Ovary (tissue), 9 donors: ENCODE measurements around the gene SSUH2. TPM values are rescaled to one million over a fixed set of nuclear protein-coding genes. Genes with fewer than 3 reads are reported as not detected.

ENCODE experiments used
- DNase-seq, 5 donors: peaks; one replicate each; pipeline ENCODE4 v3.0.0-alpha.2; 2019 to 2020
- H3K27ac ChIP-seq, 2 donors: fragments of 200-600 bp; one replicate each; pipeline versions ENCODE4 v1.5.1 to v1.8.0; 2019 to 2022
- H3K27me3 ChIP-seq: fragments of 200-600 bp; one replicate; pipeline ENCODE4 v1.8.0; 2022
- H3K36me3 ChIP-seq: fragments of 200-600 bp; sonication (generic); one replicate; pipeline ENCODE4 v1.5.1; 2019
- H3K4me1 ChIP-seq: one replicate; pipeline ENCODE4 v1.8.1; 2013; ENCODE audit warnings: mild to moderate bottlenecking, moderate library complexity; ENCODE audit not compliant: insufficient read depth
- H3K4me3 ChIP-seq: fragments of 200-600 bp; sonication (generic); one replicate; pipeline ENCODE4 v1.5.1; 2017
- H3K9me3 ChIP-seq, 2 donors: fragments of 200-600 bp in 1 of 2; sonication (generic) in 1 of 2; one replicate each; pipeline versions ENCODE4 v1.5.1 to v1.8.1; 2013 to 2019; ENCODE audit warnings: mild to moderate bottlenecking in 1 of 2, moderate library complexity in 1 of 2
- EP300 ChIP-seq: sonication (generic); formaldehyde crosslinking; IDR thresholded peaks from one replicate; pipeline ENCODE4 v1.6.1; 2017; ENCODE audit warnings: antibody characterized with exemption
- POLR2A ChIP-seq: fragments of 450-650 bp; IDR thresholded peaks from one replicate; pipeline ENCODE4 v1.6.1; 2017; ENCODE audit warnings: antibody characterized with exemption, mild to moderate bottlenecking, moderate library complexity
- WGBS, 3 donors: extraction: QIAGEN DNeasy Blood & Tissue Kit in 1 of 3; methylation state at CpG; one replicate each; pipeline versions ENCODE4 v1.1.5 to v1.1.7; 2013 to 2017; 5-methylcytosine and 5-hydroxymethylcytosine counted together
- intact Hi-C, 4 donors: fragments of 100-400 bp; cut with DNase I; formaldehyde crosslinking; loops; one replicate each; pipeline versions ENCODE4 v1.11.0 to v1.15.1; 2022 to 2023
- polyA plus RNA-seq, 2 donors: library from polyadenylated mRNA; stranded (reverse); fragments of 200-250 nt in 1 of 2; fragments of 350-450 nt in 1 of 2; fragmentation: Illumina TruSeq in 1 of 2; extraction: RNeasy Lipid Tissue Mini Kit (QIAGEN cat#74804) in 1 of 2; gene quantifications; one replicate each; pipeline ENCODE4 v1.2.3, GENCODE V29; 2013 to 2014
- total RNA-seq, 7 donors: library from RNA; depleted of rRNA in 2 of 7; stranded (reverse); fragments of >200 nt in 2 of 7; fragmentation: NEBNext Ultra II Directional in 3 of 7; extraction: Animal tissue kit (Norgen Biotek cat#: 25700) in 3 of 7; gene quantifications; one replicate each; pipeline versions ENCODE4 v1.1.0 to v1.2.4, GENCODE V29; 2016 to 2023
- TF ChIP-seq, protein P1 (sequence below), 3 donors: fragments of 450-650 bp in 2 of 3; fragments of 200-600 bp in 1 of 3; IDR thresholded peaks; one replicate each; pipeline versions ENCODE4 v1.5.1 to v1.8.0; 2016 to 2022; ENCODE audit warnings: antibody characterized with exemption in 3 of 3, mild to moderate bottlenecking in 1 of 3
- donor health status: DM: no; HTN: no; CAD: no; lungs with moderate emphysema.
- donor health status: DM: no; HTN: no; CAD: no.
- donor health status: Bipolar disorder and iron deficiency.
- donor health status: DM: yes; HTN: yes; CAD: no.
- donor health status: DM: no; HTN: no; CAD: no.
- donor health status: DM: yes; HTN: yes; CAD: no.

The SSUH2 gene
- total and polyA plus RNA-seq, 9 donors = 0.27 to 1.6 (median 0.63) TPM; not detected in 1

DNA sequence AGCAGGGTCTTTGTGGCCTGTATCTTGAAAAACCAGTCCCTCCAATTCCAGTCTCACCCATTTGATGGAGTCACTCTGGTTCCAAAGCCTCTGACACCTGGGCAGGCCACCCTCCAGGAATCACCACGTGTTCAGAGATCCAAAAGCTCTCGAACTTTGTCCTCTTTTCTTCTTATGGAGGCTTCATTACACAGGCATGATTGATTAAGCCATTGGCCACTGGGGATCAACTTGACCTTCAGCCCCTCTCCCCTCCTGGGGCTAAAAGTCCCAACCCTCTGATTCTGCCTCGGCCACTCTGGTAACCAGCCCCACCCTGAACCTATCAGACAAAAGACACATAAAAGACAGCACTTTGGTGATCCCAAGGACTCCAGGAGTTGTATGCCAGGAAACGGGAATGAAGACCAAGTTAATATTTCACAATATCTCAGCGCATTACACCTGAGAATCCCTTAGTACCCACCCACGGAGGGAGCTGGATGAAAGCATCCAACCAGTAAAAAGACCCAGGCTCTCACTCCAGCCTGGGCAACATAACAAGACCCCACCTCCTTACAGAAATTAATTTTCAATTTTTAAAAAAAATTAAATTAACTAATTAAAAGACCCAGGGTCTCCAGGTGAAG is 23.0 kb upstream of the SSUH2 start:
- Histone ChIP-seq H3K9me3 (no peaks in the 10 kb centered on the region), H3K27me3 (no peaks in the 10 kb centered on the region), H3K36me3 (no peaks in the 10 kb centered on the region), H3K27ac (no peak overlapping the region), H3K4me3 (no peak overlapping the region), H3K4me1 (peaks cover 5% of the 10 kb centered on the region)
- 90 to 92% (median 91%) methylated on average over 6 of the region's 6 CpGs for WGBS, 3 donors
- TF ChIP-seq POLR2A (no peak), EP300 (no peak)
- TF ChIP-seq, protein P1, sequence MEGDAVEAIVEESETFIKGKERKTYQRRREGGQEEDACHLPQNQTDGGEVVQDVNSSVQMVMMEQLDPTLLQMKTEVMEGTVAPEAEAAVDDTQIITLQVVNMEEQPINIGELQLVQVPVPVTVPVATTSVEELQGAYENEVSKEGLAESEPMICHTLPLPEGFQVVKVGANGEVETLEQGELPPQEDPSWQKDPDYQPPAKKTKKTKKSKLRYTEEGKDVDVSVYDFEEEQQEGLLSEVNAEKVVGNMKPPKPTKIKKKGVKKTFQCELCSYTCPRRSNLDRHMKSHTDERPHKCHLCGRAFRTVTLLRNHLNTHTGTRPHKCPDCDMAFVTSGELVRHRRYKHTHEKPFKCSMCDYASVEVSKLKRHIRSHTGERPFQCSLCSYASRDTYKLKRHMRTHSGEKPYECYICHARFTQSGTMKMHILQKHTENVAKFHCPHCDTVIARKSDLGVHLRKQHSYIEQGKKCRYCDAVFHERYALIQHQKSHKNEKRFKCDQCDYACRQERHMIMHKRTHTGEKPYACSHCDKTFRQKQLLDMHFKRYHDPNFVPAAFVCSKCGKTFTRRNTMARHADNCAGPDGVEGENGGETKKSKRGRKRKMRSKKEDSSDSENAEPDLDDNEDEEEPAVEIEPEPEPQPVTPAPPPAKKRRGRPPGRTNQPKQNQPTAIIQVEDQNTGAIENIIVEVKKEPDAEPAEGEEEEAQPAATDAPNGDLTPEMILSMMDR (IDR thresholded peaks at IDR 0.05) = no peak
- intact Hi-C loops = loop anchor here in 2 of 4 donors (10.0 kb wide), 1 partner anchor 97 kb away; the partner anchor contains the start of gene OXTR (in 2 of the 2)
- no peak for DNase-seq

DNA sequence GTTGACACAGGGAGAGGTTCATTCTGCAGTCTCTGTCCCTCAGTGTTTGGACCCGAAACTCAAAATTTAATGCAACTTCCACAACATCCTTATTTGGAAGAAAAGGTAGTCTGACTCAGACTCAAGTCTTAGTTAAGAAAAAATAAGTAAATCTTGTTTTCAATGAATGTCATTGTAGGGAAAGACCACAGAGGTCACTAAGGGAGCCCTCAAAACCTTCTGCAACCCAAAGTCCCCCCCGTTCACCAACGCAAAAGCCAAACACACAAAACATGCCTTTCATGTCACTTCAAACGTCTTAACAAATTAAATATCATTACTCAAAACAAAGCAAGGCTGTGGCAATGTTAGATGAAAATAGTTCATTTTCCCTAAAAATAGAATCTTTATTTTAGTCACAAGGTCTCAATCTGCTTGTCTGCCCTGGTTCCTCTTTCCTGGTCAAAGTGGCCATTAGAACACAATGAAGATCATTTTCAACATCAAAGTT is 20.9 kb upstream of the SSUH2 start:
- 29 to 51% (median 34%) methylated on average over 4 of the region's 4 CpGs for WGBS, 3 donors
- Histone ChIP-seq H3K9me3 (no peaks in the 10 kb centered on the region), H3K27ac (no peak overlapping the region), H3K4me3 (no peak overlapping the region), H3K27me3 (no peaks in the 10 kb centered on the region), H3K4me1 (peaks cover 7% of the 10 kb centered on the region), H3K36me3 (no peaks in the 10 kb centered on the region)
- TF ChIP-seq POLR2A = no peak
- TF ChIP-seq, protein P1 (IDR thresholded peaks at IDR 0.05) = no peak
- no peak for TF ChIP-seq EP300
- DNase-seq = no peak
- intact Hi-C loops = loop anchor here in 2 of 4 donors (10.0 kb wide), 1 partner anchor 99 kb away; the partner anchor contains the start of gene OXTR (in 2 of the 2)

DNA sequence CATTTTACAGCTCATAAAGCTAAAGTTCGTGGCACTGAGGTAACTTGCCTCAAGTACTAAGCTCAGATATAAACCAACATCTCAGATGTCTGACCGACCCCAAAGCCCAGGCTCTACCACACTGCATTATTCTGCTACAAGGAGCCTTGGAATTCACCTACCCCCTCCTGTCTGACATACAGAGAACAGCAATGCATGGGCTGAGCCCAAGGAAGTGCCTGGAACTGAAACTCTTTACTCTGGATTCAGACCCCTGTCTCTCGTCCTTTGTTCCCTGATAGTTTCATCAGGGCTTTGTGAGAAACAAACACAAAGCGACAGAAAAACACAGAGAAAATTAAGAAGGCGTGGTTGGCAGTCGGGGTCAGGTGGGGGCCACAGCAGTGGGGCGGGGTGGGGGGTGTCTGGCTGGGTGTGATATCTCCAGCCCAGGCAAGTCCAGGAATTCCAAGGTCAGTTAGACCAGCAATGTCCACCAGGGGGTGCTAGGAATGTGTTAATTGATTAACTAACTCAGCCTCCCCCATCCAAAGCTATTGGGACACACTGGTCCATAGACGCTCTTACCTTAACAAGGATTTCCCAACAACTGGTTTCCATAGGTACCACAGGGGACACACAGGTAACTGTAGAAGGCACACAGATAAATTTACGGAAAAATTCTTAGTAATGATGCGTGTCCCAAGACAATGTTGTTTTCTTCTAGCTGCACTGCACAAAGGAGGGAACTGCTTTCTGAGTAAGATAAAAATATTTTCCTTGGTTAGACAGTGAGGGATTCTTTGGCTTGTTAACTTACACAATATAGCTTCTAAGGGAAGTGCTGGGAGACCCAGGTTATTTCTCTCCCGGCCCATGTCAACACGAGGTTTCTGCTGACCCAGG is 18.8 kb upstream of the SSUH2 start:
- DNase-seq = peak; percentile 55 to 77 (median 63)
- H3K36me3 ChIP-seq = no peaks in the 10 kb centered on the region
- no peaks in the 10 kb centered on the region for H3K9me3 ChIP-seq
- H3K4me1 ChIP-seq = peaks cover 18% of the 10 kb centered on the region
- no peak overlapping the region for H3K4me3 ChIP-seq
- no peaks in the 10 kb centered on the region for H3K27me3 ChIP-seq
- TF ChIP-seq POLR2A (no peak), EP300 (no peak)
- TF ChIP-seq, protein P1 (IDR thresholded peaks at IDR 0.05) = peak in 1 of 3 donors; percentile 18
- no peak overlapping the region for H3K27ac ChIP-seq
- 30 to 58% (median 49%) methylated on average over 12 of the region's 12 CpGs for WGBS, 3 donors
- intact Hi-C loops = loop anchor here in 2 of 4 donors (10.0 kb wide), 1 partner anchor 101 kb away; the partner anchor contains the start of gene OXTR (in 2 of the 2)

DNA sequence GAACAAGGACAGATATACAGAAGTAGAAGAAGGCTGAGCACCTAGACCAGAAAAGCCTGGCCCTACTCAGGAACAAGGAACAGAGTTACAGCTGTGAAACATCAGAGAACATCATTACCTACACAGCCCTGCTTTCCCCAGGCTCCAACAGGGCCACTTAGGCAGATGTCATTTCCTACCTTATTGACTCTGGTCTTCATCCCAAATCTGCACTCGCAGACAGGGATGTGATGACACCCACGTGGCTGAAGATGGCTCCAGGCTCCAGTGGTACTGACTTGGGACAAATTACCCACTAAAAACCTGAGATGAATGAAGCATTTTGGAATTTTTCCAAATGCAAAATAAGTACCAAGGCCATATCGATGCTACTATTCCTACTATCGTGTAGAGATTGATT is 18.0 kb upstream of the SSUH2 start:
- Histone ChIP-seq H3K27ac (no peak overlapping the region), H3K27me3 (no peaks in the 10 kb centered on the region), H3K36me3 (no peaks in the 10 kb centered on the region), H3K9me3 (no peaks in the 10 kb centered on the region), H3K4me1 (peaks cover 23% of the 10 kb centered on the region), H3K4me3 (no peak overlapping the region)
- intact Hi-C loops = loop anchor here in 2 of 4 donors (10.0 kb wide), 1 partner anchor 102 kb away; the partner anchor contains the start of gene OXTR (in 2 of the 2)
- WGBS, 3 donors = 53 to 60% (median 60%) methylated on average over 4 of the region's 4 CpGs
- TF ChIP-seq POLR2A = no peak
- no peak for TF ChIP-seq EP300
- TF ChIP-seq, protein P1 (IDR thresholded peaks at IDR 0.05) = no peak
- DNase-seq = no peak
